Endothelial cell of umbilical vein (primary cell): ENCODE results near the gene PRR14. TPM values are rescaled to one million over a fixed set of nuclear protein-coding genes. Genes with fewer than 3 reads are reported as not detected.

Experiments
- BruUV-seq: library from RNA; stranded (reverse); fragments of 400-500 nt; replicated peaks from 2 replicates; lab custom pipeline; 2021; lab: Mats Ljungman, UMichigan
- CTCF ChIA-PET: fragments of 300-600, 350-600 bp; sonication (Branson Sonifier 250); formaldehyde crosslinking; loops from one replicate; lab custom pipeline; 2021; ENCODE audit warnings: antibody characterized with exemption, inconsistent platforms; lab: Charles Lee
- POLR2A ChIA-PET: fragments of 300-600, 350-600 bp; sonication (Branson Sonifier 250); formaldehyde crosslinking; loops from one replicate; lab custom pipeline; 2021; ENCODE audit warnings: antibody characterized with exemption, inconsistent platforms; lab: Charles Lee
- DNase-seq: peaks from one replicate; pipeline ENCODE4 v3.0.0-alpha.2; 2011; ENCODE audit warnings: low read depth, low spot score
- FAIRE-seq: peaks from 2 replicates; lab custom pipeline; 2011; peaks lifted over from hg19 to GRCh38; lab: Jason Lieb, UNC
- H2AFZ ChIP-seq: 2 replicates; pipeline ENCODE4 v1.6.0; 2012; ENCODE audit warnings: low read depth, low read length, control low read depth, inconsistent platforms
- H3K27ac ChIP-seq: 2 replicates; pipeline ENCODE4 v1.5.1; 2011; ENCODE audit warnings: low read depth, mild to moderate bottlenecking, control low read depth, low read length, moderate library complexity; ENCODE audit not compliant: insufficient read depth
- H3K27me3 ChIP-seq, 2 experiments: 2 replicates each; pipeline versions ENCODE4 v1.6.0 to v1.6.1; 2011; ENCODE audit warnings: low read length in 2 of 2, mixed read lengths in 1 of 2; ENCODE audit not compliant: control insufficient read depth in 2 of 2, insufficient read depth in 2 of 2
- H3K36me3 ChIP-seq, 2 experiments: 2 replicates in 1 of 2; 3 replicates in 1 of 2; pipeline ENCODE4 v1.5.1; 2011; ENCODE audit warnings: low read length in 2 of 2, mild to moderate bottlenecking in 1 of 2, moderate library complexity in 1 of 2; ENCODE audit not compliant: control insufficient read depth in 2 of 2, insufficient read depth in 2 of 2; ENCODE audit errors: extremely low read depth in 1 of 2
- H3K4me1 ChIP-seq: 3 replicates; pipeline ENCODE4 v1.5.1; 2011; ENCODE audit warnings: mild to moderate bottlenecking, low read length; ENCODE audit not compliant: control insufficient read depth, insufficient read depth; ENCODE audit errors: extremely low read depth
- H3K4me2 ChIP-seq: 2 replicates; pipeline ENCODE4 v1.6.1; 2011; ENCODE audit warnings: low read length, control low read depth, mixed read lengths; ENCODE audit not compliant: insufficient read depth
- H3K4me3 ChIP-seq, 3 experiments: fragments of 200-600 bp in 1 of 3; sonication (generic), shearing (Covaris generic) in 1 of 3; replicated peaks in 1 of 3; 2 replicates each; pipeline ENCODE4 v1.5.1; 2011 to 2016; ENCODE audit warnings: control low read depth in 3 of 3, low read length in 3 of 3, mild to moderate bottlenecking in 2 of 3, inconsistent platforms in 1 of 3, low read depth in 1 of 3, moderate library complexity in 1 of 3; ENCODE audit not compliant: insufficient read depth in 1 of 3
- H3K79me2 ChIP-seq: 2 replicates; pipeline ENCODE4 v1.6.0; 2012; ENCODE audit warnings: low read length, inconsistent platforms; ENCODE audit not compliant: control insufficient read depth, insufficient read depth
- H3K9ac ChIP-seq: replicated peaks from 2 replicates; pipeline ENCODE3; 2011; ENCODE audit warnings: low read length, control low read depth; ENCODE audit not compliant: insufficient read depth; ENCODE audit errors: extremely low read depth
- H3K9me1 ChIP-seq: replicated peaks from 3 replicates; pipeline ENCODE4 v1.6.0; 2011; ENCODE audit warnings: mild to moderate bottlenecking, low read length; ENCODE audit not compliant: control insufficient read depth, insufficient read depth; ENCODE audit errors: extremely low read depth
- H3K9me3 ChIP-seq: replicated peaks from 2 replicates; pipeline ENCODE4 v1.5.1; 2012; ENCODE audit warnings: low read length, inconsistent platforms; ENCODE audit not compliant: control insufficient read depth, insufficient read depth
- H4K20me1 ChIP-seq: replicated peaks from 2 replicates; pipeline ENCODE3; 2011; ENCODE audit warnings: mild to moderate bottlenecking, low read length; ENCODE audit not compliant: control insufficient read depth, insufficient read depth; ENCODE audit errors: extremely low read depth
- EZH2 ChIP-seq: IDR thresholded peaks from 2 replicates; pipeline ENCODE4 v1.6.1; 2012; ENCODE audit warnings: borderline replicate concordance, low read depth, mild to moderate bottlenecking, moderate library complexity, low read length, inconsistent platforms; ENCODE audit not compliant: severe bottlenecking
- FOS ChIP-seq: IDR thresholded peaks from 2 replicates; pipeline ENCODE4 v1.6.1; 2011; ENCODE audit warnings: mild to moderate bottlenecking, low read length, moderate library complexity, borderline replicate concordance; ENCODE audit not compliant: insufficient read depth
- GATA2 ChIP-seq: IDR thresholded peaks from 2 replicates; pipeline ENCODE4 v1.7.0; 2011; ENCODE audit warnings: low read depth, mild to moderate bottlenecking, moderate library complexity, mixed read lengths, low read length; ENCODE audit not compliant: insufficient read length, insufficient read depth
- JUN ChIP-seq: IDR thresholded peaks from 2 replicates; pipeline ENCODE4 v1.6.1; 2011; ENCODE audit warnings: borderline replicate concordance, low read depth; ENCODE audit not compliant: insufficient read length, insufficient read depth
- MYC ChIP-seq: IDR thresholded peaks from one replicate; pipeline ENCODE4 v1.6.1; 2011; ENCODE audit warnings: mild to moderate bottlenecking, low read depth, low read length
- POLR2A ChIP-seq: IDR thresholded peaks from 2 replicates; pipeline ENCODE4 v1.6.1; 2012; ENCODE audit warnings: low read depth, mild to moderate bottlenecking, control low read depth, low read length
- POLR2AphosphoS5 ChIP-seq: IDR thresholded peaks from 2 replicates; pipeline ENCODE4 v1.6.1; 2012; ENCODE audit warnings: low read depth, mild to moderate bottlenecking, control low read depth, low read length, moderate library complexity; ENCODE audit not compliant: insufficient read depth
- dilution Hi-C: fragments of 300-500 bp; cut with MboI; formaldehyde crosslinking; loops from one replicate; pipeline ENCODE4 v1.15.0; 2019; ENCODE audit warnings: low sequenced_read_pairs; ENCODE audit not compliant: extremely low pct_ligation_motif_present
- intact Hi-C: fragments of 100-400 bp; cut with micrococcal nuclease; formaldehyde crosslinking; loops from one replicate; pipeline ENCODE4 v1.10.0; 2022
- polyA plus RNA-seq, 4 experiments: library from polyadenylated mRNA; depleted of rRNA in 3 of 4; stranded (reverse) in 3 of 4; unstranded in 1 of 4; fragments of >200 nt; gene quantifications; 2 replicates each; pipeline versions ENCODE4 v1.2.1 to v1.2.3, GENCODE V29; 2011 to 2012; ENCODE audit warnings: missing spikeins in 1 of 4
- total RNA-seq: library from RNA; stranded (reverse); gene quantifications from 2 replicates; pipeline ENCODE4 v1.2.3, GENCODE V29; 2021
- TF ChIP-seq, protein P1 (sequence below): IDR thresholded peaks from 2 replicates; pipeline ENCODE4 v1.6.1; 2011; ENCODE audit not compliant: insufficient read depth, insufficient read length
- TF ChIP-seq, protein P2 (sequence below), 2 donors: IDR thresholded peaks; 1 replicate in 1 of 2; 2 replicates in 1 of 2; pipeline ENCODE4 v1.5.1; 2011; ENCODE audit warnings: low read length in 2 of 2, mild to moderate bottlenecking in 2 of 2, moderate library complexity in 2 of 2, control low read depth in 1 of 2, inconsistent platforms in 1 of 2, low read depth in 1 of 2; ENCODE audit not compliant: insufficient read depth in 1 of 2; ENCODE audit errors: extremely low read depth in 1 of 2

Gene PRR14
- total and polyA plus RNA-seq, 2 donors (not counting 3 experiments of a cell fraction or from before 2014, with no cell fraction given), result 17.0 to 70.0 TPM

GRCh38 chr16:30667361-30667905 lies 16.7 kb downstream of the PRR14 start:
- dilution Hi-C loops (no loop called here), intact Hi-C loops (no loop called here)
- Histone ChIP-seq H3K4me1 (no peaks in the 10 kb centered on the region), H3K9me3 (no peaks in the 10 kb centered on the region), H4K20me1 (no peaks in the 10 kb centered on the region), H3K4me3 (no peak overlapping the region), H3K79me2 (peaks cover 16% of the 10 kb centered on the region), H3K4me2 (no peak overlapping the region), H3K27me3 (no peaks in the 10 kb centered on the region), H3K9ac (no peak overlapping the region), H3K9me1 (no peaks in the 10 kb centered on the region), H3K36me3 (peaks cover 23 to 59% of the 10 kb centered on the region in 2 experiments), H2AFZ (no peak overlapping the region), H3K27ac (no peak overlapping the region)
- ChIA-PET CTCF (no interaction called here), POLR2A (no interaction called here)
- DNase-seq (no peak), FAIRE-seq (no peak)
- TF ChIP-seq GATA2 (no peak), MYC (no peak), FOS (no peak), POLR2A (no peak), EZH2 (no peak), POLR2AphosphoS5 (no peak), JUN (no peak)
- TF ChIP-seq, protein P1, sequence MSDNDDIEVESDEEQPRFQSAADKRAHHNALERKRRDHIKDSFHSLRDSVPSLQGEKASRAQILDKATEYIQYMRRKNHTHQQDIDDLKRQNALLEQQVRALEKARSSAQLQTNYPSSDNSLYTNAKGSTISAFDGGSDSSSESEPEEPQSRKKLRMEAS, result no peak
- TF ChIP-seq, protein P2, sequence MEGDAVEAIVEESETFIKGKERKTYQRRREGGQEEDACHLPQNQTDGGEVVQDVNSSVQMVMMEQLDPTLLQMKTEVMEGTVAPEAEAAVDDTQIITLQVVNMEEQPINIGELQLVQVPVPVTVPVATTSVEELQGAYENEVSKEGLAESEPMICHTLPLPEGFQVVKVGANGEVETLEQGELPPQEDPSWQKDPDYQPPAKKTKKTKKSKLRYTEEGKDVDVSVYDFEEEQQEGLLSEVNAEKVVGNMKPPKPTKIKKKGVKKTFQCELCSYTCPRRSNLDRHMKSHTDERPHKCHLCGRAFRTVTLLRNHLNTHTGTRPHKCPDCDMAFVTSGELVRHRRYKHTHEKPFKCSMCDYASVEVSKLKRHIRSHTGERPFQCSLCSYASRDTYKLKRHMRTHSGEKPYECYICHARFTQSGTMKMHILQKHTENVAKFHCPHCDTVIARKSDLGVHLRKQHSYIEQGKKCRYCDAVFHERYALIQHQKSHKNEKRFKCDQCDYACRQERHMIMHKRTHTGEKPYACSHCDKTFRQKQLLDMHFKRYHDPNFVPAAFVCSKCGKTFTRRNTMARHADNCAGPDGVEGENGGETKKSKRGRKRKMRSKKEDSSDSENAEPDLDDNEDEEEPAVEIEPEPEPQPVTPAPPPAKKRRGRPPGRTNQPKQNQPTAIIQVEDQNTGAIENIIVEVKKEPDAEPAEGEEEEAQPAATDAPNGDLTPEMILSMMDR (IDR thresholded peaks at IDR 0.05; ENCODE audit: extremely low read depth in 1 of 2, insufficient read depth in 1 of 2, low read depth in 1 of 2, low read length in 2 of 2), result no peak
- no TSS peak for BruUV-seq
